Neural progenitor cell (in vitro differentiated cells): ENCODE results near the gene GATAD1. TPM values are rescaled to one million over a fixed set of nuclear protein-coding genes. Genes with fewer than 3 reads are reported as not detected.

Source experiments
- DNase-seq: peaks from one replicate; pipeline ENCODE4 v3.0.0-alpha.2; 2016; ENCODE audit warnings: low spot score
- H2AFZ ChIP-seq: fragments of 200-600 bp; sonication (generic); replicated peaks from 2 replicates; pipeline ENCODE4 v1.6.1; 2016; ENCODE audit warnings: antibody characterized with exemption
- H3F3A ChIP-seq: fragments of 200-600 bp; sonication (generic); 2 replicates; pipeline ENCODE4 v1.6.1; 2016; ENCODE audit warnings: antibody characterized with exemption, low read depth
- H3K27ac ChIP-seq: fragments of 200-600 bp; sonication (generic); 2 replicates; pipeline ENCODE4 v1.5.1; 2016; ENCODE audit warnings: mild to moderate bottlenecking
- H3K27me3 ChIP-seq: fragments of 200-600 bp; sonication (generic); 2 replicates; pipeline ENCODE4 v1.6.1; 2016; ENCODE audit warnings: mild to moderate bottlenecking, moderate library complexity
- H3K36me3 ChIP-seq: fragments of 200-600 bp; sonication (generic); 2 replicates; pipeline ENCODE4 v1.5.1; 2016
- H3K4me1 ChIP-seq: fragments of 200-600 bp; sonication (generic); 2 replicates; pipeline ENCODE4 v1.6.1; 2016; ENCODE audit warnings: mixed run types
- H3K4me2 ChIP-seq: fragments of 200-600 bp; sonication (generic); 2 replicates; pipeline ENCODE4 v1.6.1; 2016
- H3K4me3 ChIP-seq: fragments of 200-600 bp; sonication (generic); 2 replicates; pipeline ENCODE4 v1.5.1; 2016
- H3K79me2 ChIP-seq: fragments of 200-600 bp; sonication (generic); 2 replicates; pipeline ENCODE4 v1.6.1; 2016; ENCODE audit warnings: low read depth
- H3K9ac ChIP-seq: fragments of 200-600 bp; sonication (generic); 2 replicates; pipeline ENCODE4 v1.6.1; 2016
- H3K9me3 ChIP-seq: fragments of 200-600 bp; sonication (generic); 2 replicates; pipeline ENCODE4 v1.5.1; 2016; ENCODE audit warnings: low read depth
- H4K20me1 ChIP-seq: fragments of 200-600 bp; sonication (generic); 2 replicates; pipeline ENCODE4 v1.6.1; 2016; ENCODE audit warnings: low read depth
- H3K27ac Mint-ChIP-seq: 3 replicates; pipeline ENCODE4 v1.8.0; 2021; ENCODE audit warnings: mixed read lengths
- H3K27me3 Mint-ChIP-seq: 2 replicates; pipeline ENCODE4 v1.8.0; 2022; ENCODE audit warnings: low read depth, mild to moderate bottlenecking, inconsistent platforms, moderate library complexity, mixed read lengths; ENCODE audit not compliant: insufficient read depth
- H3K36me3 Mint-ChIP-seq: 3 replicates; pipeline ENCODE4 v1.8.0; 2021; ENCODE audit warnings: mixed read lengths
- H3K4me1 Mint-ChIP-seq: 3 replicates; pipeline ENCODE4 v1.8.0; 2021; ENCODE audit warnings: mixed read lengths
- H3K4me3 Mint-ChIP-seq: 3 replicates; pipeline ENCODE4 v1.8.0; 2021; ENCODE audit warnings: mild to moderate bottlenecking, moderate library complexity, mixed read lengths
- H3K9me3 Mint-ChIP-seq: 3 replicates; pipeline ENCODE4 v1.8.0; 2020; ENCODE audit warnings: mixed read lengths
- EZH2 ChIP-seq: fragments of 200-600 bp; sonication (generic); IDR thresholded peaks from 2 replicates; pipeline ENCODE4 v1.6.1; 2017; ENCODE audit warnings: antibody characterized with exemption, mild to moderate bottlenecking, moderate library complexity
- EZH2phosphoT487 ChIP-seq: fragments of 200-600 bp; sonication (generic); IDR thresholded peaks from 2 replicates; pipeline ENCODE4 v1.6.1; 2017; ENCODE audit warnings: antibody characterized with exemption
- total RNA-seq: library from RNA; depleted of rRNA; stranded (reverse); fragments of >200 nt; gene quantifications from 2 replicates; pipeline ENCODE4 v1.2.3, GENCODE V29; 2015; ENCODE audit warnings: low replicate concordance
- TF ChIP-seq, protein P1 (sequence below): fragments of 200-600 bp; sonication (generic); IDR thresholded peaks from 2 replicates; pipeline ENCODE4 v1.5.1; 2017; ENCODE audit warnings: antibody characterized with exemption, mild to moderate bottlenecking

GATAD1 gene
- total RNA-seq, 1 donor from 2014 or later, result 56.5 TPM

DNA sequence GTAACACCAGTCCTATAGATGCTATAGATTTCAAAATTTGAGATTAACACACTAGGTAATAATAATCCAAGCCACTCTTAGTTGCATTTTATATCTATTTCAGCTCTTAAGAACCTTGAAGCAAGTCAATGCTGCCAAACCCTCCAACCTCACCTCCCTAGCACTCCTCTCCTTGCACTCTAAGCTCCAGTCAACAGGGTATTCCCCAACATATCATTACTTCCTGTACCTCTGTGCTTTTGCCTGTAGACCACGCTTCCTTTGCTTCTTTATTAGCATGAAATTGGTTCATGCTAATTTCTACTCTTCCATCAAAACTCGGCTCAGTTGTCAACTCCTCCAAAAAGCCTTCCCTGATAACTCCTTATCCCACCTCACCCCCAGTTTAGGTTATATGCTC lies 56.5 kb downstream of the GATAD1 start:
- Histone ChIP-seq H3K4me1 (no peaks in the 10 kb centered on the region), H3K79me2 (no peaks in the 10 kb centered on the region), H3K4me2 (no peak overlapping the region), H3K27me3 (no peaks in the 10 kb centered on the region), H3K36me3 (peaks cover 3% of the 10 kb centered on the region), H3K9me3 (no peaks in the 10 kb centered on the region), H3K27ac (no peak overlapping the region), H3K9ac (no peak overlapping the region), H3F3A (no peaks in the 10 kb centered on the region), H2AFZ (no peak overlapping the region), H3K4me3 (no peak overlapping the region), H4K20me1 (no peaks in the 10 kb centered on the region)
- Mint-ChIP-seq H3K27ac (no peak overlapping the region), H3K9me3 (no peaks in the 10 kb centered on the region), H3K27me3 (no peaks in the 10 kb centered on the region), H3K4me3 (no peak overlapping the region), H3K4me1 (no peaks in the 10 kb centered on the region), H3K36me3 (peaks cover 14% of the 10 kb centered on the region)
- DNase-seq, result no peak
- TF ChIP-seq, protein P1, sequence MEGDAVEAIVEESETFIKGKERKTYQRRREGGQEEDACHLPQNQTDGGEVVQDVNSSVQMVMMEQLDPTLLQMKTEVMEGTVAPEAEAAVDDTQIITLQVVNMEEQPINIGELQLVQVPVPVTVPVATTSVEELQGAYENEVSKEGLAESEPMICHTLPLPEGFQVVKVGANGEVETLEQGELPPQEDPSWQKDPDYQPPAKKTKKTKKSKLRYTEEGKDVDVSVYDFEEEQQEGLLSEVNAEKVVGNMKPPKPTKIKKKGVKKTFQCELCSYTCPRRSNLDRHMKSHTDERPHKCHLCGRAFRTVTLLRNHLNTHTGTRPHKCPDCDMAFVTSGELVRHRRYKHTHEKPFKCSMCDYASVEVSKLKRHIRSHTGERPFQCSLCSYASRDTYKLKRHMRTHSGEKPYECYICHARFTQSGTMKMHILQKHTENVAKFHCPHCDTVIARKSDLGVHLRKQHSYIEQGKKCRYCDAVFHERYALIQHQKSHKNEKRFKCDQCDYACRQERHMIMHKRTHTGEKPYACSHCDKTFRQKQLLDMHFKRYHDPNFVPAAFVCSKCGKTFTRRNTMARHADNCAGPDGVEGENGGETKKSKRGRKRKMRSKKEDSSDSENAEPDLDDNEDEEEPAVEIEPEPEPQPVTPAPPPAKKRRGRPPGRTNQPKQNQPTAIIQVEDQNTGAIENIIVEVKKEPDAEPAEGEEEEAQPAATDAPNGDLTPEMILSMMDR, result no peak
- TF ChIP-seq EZH2 (no peak), EZH2phosphoT487 (no peak)

DNA sequence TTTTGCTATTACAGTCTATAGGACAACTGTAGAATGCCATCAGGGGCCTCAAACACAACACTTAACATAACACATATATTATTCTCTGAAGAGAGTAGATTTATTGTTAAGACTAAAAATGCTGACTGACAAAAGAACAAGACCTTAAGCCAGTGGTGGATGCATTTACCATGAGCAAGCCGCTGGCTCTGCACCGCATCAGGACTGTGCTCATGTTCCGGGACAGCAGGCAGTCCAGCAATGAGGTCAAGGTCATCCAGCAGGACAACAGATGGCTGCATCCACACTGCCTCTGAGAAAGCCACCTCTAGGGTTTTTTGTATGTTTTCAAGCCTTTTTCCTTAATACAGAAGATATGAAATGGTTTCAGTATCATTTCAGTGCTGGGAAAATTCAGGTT lies 57.3 kb downstream of the GATAD1 start:
- Histone ChIP-seq H3K79me2 (no peaks in the 10 kb centered on the region), H3K27ac (no peak overlapping the region), H3K4me3 (no peak overlapping the region), H3K4me1 (no peaks in the 10 kb centered on the region), H3K27me3 (no peaks in the 10 kb centered on the region), H3K36me3 (peaks cover 3% of the 10 kb centered on the region), H2AFZ (no peak overlapping the region), H3F3A (no peaks in the 10 kb centered on the region), H3K9me3 (no peaks in the 10 kb centered on the region), H3K9ac (no peak overlapping the region), H3K4me2 (no peak overlapping the region), H4K20me1 (no peaks in the 10 kb centered on the region)
- no peaks in the 10 kb centered on the region for H3K9me3 Mint-ChIP-seq
- no peaks in the 10 kb centered on the region for H3K4me1 Mint-ChIP-seq
- peaks cover 9% of the 10 kb centered on the region for H3K36me3 Mint-ChIP-seq
- TF ChIP-seq, protein P1, result no peak
- no peak for TF ChIP-seq EZH2
- no peak for TF ChIP-seq EZH2phosphoT487
- no peaks in the 10 kb centered on the region for H3K27me3 Mint-ChIP-seq
- H3K4me3 Mint-ChIP-seq, result no peak overlapping the region
- DNase-seq, result no peak
- H3K27ac Mint-ChIP-seq, result no peak overlapping the region

DNA sequence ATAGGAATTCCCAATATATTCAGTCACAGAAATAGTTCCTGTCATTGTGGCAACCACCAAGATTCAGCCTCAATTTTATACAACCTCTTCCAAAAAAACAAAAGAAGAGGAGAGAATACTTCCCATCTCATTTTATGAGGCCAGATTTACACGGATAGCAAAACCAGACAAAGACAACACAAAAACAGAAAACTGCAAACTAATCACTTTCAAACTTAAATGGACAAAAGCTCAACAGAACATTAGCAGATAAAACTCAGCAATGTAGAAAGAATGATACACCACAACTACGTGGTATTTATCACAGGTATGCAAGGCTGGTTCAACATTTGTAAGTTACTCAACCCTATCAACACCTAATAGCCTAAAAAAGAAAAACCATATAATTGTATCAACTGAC lies 59.1 kb downstream of the GATAD1 start:
- Histone ChIP-seq H4K20me1 (no peaks in the 10 kb centered on the region), H2AFZ (no peak overlapping the region), H3F3A (no peaks in the 10 kb centered on the region), H3K27ac (no peak overlapping the region), H3K4me1 (no peaks in the 10 kb centered on the region), H3K79me2 (no peaks in the 10 kb centered on the region), H3K36me3 (peaks cover 3% of the 10 kb centered on the region), H3K4me2 (no peak overlapping the region), H3K9me3 (no peaks in the 10 kb centered on the region), H3K27me3 (no peaks in the 10 kb centered on the region), H3K4me3 (no peak overlapping the region), H3K9ac (no peak overlapping the region)
- H3K4me1 Mint-ChIP-seq, result no peaks in the 10 kb centered on the region
- H3K36me3 Mint-ChIP-seq, result peaks cover 3% of the 10 kb centered on the region
- no peak for DNase-seq
- H3K9me3 Mint-ChIP-seq, result no peaks in the 10 kb centered on the region
- TF ChIP-seq EZH2, result no peak
- TF ChIP-seq, protein P1, result no peak
- TF ChIP-seq EZH2phosphoT487, result no peak
- H3K27me3 Mint-ChIP-seq, result no peaks in the 10 kb centered on the region
- H3K4me3 Mint-ChIP-seq, result no peak overlapping the region
- no peak overlapping the region for H3K27ac Mint-ChIP-seq
